SKM-1 (cell line): ENCODE results near the gene IRF7.
"Not testable (repeated sequence)": the region's sequence is repeated elsewhere in the genome, so short reads cannot be mapped to it uniquely, and the experiment has no call there.

ENCODE experiments used
- DNase-seq: peaks from one replicate; lab custom pipeline; 2025; ENCODE audit not compliant: unreplicated experiment; lab: John Stamatoyannopoulos, UW

Gene IRF7

GRCh38 chr11:615504-616319 lies at the start of gene IRF7:
TSS of gene IRF7 (minus strand) at chr11:615950. CDS start at chr11:615364, 586 bp downstream.
- peak; percentile 87 for DNase-seq

DNA sequence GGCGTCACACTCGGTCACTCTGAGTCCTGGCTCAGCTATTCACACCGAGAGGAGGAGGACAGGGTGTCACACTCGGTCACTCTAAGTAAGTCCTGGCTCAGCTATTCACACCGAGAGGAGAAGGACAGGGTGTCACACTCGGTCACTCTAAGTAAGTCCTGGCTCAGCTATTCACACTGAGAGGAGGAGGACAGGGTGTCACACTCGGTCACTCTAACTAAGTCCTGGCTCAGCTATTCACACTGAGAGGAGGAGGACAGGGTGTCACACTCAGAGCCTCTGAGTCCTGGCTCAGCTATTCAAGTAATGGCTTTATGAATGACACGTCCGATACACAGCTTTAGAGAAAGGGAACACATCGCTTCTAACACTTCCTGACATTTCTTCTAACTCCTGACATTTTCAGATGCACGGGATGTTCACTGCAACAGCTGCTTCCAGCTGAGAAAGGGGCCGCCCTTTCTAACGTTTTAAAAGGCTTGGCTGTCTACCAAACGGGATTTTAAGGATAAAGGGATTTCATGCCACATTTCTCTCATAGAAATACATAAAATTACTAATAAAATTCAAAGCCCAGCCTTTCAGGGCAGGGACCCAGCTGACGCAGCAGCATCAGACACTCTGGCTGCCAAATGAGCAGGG lies 49.4 kb upstream of the IRF7 start:
- DNase-seq = no peak

DNA sequence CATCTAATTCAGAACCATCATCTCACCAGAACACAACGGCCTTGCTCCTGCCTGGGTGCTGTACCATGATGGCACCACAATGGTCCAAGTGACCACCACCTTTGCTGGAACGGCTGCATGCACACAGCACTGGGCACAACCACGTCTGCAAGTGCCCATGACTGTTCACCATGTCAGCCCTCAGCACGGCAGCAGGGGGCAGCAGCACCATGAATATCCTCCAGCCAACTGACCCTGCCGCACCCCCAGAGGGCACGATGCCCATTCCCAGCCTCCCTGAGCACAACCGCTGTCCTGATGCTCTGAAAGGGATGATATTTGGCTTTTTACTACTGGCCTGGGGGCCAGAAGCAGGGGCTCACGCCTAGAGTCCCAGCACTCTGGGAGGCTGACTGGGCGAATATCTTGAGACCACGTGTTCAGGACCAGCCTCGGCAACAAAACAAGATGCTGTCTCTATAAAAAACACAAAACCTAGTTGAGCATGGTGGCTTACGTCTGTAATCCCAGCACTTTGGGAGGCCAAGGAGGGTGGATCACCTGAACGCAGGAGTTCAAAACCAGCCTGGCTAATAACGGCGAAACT lies 47.0 kb upstream of the IRF7 start:
- DNase-seq = no peak

GRCh38 chr11:660681-661444 lies 45.1 kb upstream of the IRF7 start:
- DNase-seq = no peak

- no peak for DNase-seq
Observed at GRCh38 chr11:660281-660680, 44.5 kb upstream of the IRF7 start.

DNA sequence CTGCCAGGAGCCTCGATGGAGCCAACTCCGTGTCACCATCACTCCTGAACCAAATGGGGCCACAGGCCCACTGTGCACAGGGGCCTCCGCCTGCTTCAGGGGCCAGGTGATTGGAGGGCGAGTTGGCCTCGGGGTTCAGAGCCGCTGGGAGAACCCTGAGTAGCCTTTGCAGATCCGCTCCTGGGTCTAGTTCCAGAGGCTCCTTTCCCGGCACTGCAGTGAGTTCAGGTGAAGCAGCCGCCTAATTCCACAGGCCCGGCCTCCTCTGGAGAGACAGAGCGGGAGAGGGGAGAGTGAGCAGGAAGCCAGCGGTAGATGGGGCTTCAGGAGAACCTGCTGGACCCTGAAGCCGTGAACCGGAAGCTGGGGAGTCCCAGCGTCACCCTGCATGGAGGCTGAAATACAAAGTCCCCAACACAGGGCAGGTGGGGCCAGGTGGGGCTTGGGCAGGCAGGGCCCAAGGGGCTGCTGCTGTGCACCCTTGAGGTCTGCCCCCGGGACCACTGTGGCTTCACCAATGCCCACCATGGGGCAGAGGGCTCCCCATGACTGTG lies 43.9 kb upstream of the IRF7 start:
- DNase-seq = no peak

DNA sequence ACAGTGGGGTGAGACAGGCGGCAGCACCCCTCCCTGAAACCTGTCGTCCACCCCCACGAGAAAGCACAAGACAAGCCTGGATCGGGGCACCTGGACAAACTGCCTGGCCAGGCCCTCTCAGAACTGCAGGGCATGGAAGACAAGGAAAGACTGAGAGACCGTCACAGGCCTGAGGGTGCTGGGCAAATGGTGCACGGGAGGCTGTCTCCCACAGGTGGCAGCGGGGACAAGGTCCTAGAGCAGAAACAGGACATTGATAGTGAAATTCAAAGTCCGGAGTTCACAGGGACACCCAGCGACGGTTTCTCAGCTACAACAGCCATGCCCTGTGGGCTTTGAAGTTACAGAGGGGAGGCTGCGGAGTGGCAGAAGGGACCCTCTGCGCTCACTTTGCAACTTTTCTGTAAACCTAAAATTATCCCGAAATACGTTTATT lies 42.0 kb upstream of the IRF7 start:
- no peak for DNase-seq

DNA sequence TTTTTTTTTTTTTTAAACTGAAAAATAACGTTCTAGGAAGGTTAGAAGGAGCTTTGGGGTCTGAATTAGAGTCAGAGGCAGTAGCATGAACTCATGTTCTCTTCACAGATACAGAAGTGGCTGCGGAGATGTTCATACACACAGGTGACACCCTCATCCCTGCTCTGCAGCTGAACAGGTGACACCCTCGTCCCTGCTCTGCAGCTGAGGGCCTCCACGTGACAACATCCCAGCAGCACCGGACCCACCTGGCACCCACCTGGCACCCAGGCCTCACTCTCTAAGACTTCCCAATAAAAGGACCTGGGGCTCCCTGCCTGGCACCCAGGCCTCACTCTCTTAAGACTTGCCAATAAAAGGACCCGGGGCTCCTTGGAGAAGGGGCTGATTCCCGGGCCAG lies 41.1 kb upstream of the IRF7 start:
- no peak for DNase-seq

GRCh38 chr11:656426-656825 lies 40.7 kb upstream of the IRF7 start:
- no peak for DNase-seq

- no peak for DNase-seq
Observed at GRCh38 chr11:655036-655726, 39.4 kb upstream of the IRF7 start.

DNA sequence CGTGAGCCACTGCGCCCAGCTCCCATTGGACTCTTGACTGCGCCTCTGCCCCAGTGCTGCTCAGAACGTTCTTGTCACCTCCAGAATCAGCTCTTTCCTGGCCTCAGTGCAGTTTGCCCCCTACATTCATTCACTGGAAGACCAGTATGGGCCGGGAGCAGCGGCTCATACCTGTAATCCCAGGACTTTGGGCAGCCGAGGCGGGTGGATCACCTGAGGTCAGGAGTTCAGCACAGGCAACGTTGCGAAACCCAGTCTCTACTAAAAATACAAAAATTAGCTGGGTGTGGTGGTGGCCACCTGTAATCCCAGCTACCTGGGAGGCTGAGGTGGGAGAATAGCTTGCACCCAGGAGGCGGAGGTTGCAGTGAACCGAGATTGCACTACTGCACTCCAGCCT lies 38.7 kb upstream of the IRF7 start:
- DNase-seq = not testable (repeated sequence)

- DNase-seq = no peak
Observed at GRCh38 chr11:653837-654236, 38.1 kb upstream of the IRF7 start.

GRCh38 chr11:653136-653535 lies 37.4 kb upstream of the IRF7 start:
- not testable (repeated sequence) for DNase-seq

GRCh38 chr11:650482-650881 lies 34.7 kb upstream of the IRF7 start:
- DNase-seq = no peak

DNA sequence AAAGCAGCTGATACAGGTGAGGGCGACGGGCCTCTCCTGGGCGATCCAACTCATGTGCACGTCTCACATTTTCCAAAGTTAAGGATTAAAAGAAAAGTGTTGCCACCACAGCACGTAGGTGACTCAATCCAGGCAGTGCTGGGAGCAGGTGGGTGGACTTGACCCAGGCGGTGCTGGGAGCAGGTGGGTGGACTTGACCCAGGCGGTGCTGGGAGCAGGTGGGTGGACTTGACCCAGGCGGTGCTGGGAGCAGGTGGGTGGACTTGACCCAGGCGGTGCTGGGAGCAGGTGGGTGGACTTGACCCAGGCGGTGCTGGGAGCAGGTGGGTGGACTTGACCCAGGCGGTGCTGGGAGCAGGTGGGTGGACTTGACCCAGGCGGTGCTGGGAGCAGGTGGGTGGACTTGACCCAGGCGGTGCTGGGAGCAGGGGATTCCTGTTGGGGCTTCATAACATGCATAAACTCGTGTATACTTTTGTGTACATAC lies 32.0 kb upstream of the IRF7 start:
- not testable (repeated sequence) for DNase-seq

DNA sequence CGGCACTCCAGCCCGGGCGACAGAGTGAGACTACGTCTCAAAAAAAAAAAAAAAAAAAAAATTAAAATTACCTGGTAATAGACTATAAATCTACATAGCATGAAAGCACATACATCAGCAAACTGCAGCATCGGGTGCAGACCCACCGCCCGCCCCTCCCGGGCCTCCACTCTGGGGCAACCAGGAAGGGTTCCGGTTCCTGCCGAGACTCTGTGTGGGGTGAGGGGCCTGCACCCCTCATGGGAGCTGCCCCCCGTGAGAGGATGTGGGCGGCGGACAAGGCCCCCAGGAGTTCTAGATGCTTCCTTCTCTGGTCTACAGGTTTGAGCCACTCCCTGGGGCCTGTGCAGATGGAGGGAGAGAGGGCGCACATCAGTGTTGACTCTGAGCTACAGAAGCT lies 30.5 kb upstream of the IRF7 start:
- DNase-seq = no peak

DNA sequence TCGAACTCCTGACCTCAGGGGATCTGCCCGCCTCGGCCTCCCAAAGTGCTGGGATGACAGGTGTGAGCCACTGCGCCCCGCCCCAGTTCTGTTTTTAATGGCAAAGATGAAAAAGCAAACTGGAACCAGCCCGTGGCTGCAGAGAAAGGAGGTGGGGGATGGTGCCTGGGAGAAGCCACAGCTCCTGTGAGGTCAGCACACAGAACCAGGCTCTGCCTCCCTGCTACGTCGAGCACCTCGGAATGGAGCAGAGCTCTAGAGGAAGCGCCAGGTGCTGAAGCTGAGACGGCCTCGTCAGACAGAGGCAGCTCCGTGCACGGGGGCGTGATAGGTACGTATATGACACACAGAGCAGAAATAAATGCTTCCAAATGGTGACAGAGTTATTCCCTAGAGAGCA lies 29.8 kb upstream of the IRF7 start:
- DNase-seq = no peak

DNA sequence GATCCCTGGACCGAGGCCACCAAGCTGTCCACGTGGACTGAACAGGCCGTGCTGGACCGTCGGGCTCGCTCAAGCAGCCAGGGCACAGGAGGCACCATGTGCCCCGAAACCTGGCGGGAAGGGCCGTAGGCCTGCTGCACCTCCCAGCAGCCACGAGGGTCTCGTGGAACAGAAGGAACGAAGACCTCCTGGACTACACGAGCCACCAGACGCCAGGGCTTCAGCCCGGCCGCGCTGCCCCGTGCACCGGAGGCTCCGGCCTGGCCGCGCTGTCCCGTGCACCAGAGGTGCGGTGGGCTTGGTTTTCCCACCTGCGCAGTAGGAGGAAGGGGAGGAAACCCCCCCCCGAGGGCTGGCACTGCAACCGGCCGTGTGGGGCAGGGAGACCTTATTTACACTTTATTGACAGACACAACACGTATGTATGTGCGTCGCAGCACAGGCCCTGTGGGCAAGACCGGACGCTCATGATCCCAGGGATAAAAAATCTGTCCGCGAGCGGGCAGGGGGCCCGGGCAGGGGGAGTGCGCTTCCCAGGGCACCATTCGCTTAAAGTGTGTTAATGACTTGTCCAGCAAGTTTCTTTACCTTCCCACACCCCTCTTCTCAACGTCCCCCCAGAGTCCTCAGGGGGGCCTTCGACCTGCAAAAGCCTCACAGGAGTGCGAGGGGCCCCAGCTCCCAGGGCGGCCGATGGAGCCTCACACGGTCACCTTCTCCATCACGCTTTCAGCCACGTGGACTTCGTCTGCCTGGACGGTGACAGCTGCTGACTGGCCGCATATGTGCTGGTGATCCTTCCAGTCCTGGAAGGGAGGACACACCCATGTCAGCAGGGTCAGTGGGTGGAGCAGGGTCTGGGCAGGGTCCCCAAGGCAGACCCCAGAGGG lies 28.3 kb upstream of the IRF7 start:
- no peak for DNase-seq

DNA sequence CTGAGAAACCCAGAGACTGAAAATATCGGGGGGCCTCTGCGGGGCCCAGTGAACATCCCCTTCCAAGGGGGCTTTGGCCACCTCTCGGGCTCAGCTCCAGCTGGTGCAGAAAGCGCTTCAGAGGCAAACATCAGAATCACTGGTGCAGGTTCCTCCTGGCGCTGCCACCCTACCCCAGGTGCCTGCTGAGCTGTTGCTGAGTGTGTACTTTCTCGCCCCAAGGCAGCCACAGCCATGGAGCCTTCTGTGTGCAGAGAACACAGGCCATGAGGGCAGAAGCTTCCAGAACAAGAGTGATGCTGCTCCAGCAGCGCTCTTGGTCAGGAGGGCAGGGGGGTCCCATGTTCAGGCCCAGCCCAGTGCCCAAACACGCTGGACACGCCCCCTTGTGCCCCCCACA lies 27.6 kb upstream of the IRF7 start:
- no peak for DNase-seq
